ENCODE data around the gene THBS2.

DNA sequence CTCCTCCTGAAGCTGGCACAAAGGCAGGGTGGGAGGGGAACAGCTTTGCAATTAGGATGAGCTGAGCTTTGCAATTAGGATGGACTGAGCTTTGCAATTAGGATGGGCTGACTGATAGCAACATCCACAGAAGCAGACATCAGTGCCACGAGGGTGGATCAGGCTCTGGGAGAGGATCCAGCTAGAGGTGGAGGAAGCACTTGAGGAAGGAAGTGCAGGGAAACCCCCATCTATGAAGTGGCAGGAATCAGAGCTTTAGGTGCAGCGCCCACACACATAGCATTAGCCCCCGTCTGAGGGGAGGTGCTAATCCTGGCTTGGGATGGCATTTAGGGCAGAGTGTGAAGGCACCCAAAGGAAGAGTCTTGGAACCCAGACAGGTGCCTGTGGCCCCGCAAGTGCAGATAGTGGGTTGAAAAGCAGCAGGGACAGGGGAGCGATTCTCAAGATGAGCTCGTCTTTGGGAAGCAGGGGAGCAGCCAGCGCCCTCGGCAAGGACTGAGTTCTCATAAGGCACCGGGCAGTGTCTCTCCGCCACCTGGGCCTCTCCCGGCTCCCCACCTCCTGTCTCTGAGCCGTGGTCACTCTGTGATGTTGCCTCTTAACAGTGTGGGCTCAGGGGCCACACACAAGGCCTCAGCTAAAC lies 12.0 kb upstream of the THBS2 start:
- TF ChIP-seq FOXM1 (IDR thresholded peaks at IDR 0.05; ENCODE audit: borderline replicate concordance), result no peak
- no peak for TF ChIP-seq ELF4 (IDR thresholded peaks at IDR 0.05)
- no peak for TF ChIP-seq FOXK2 (IDR thresholded peaks at IDR 0.05)
- no peak for TF ChIP-seq TARDBP (IDR thresholded peaks at IDR 0.05)
- TF ChIP-seq, protein P1, sequence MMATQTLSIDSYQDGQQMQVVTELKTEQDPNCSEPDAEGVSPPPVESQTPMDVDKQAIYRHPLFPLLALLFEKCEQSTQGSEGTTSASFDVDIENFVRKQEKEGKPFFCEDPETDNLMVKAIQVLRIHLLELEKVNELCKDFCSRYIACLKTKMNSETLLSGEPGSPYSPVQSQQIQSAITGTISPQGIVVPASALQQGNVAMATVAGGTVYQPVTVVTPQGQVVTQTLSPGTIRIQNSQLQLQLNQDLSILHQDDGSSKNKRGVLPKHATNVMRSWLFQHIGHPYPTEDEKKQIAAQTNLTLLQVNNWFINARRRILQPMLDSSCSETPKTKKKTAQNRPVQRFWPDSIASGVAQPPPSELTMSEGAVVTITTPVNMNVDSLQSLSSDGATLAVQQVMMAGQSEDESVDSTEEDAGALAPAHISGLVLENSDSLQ (IDR thresholded peaks at IDR 0.05), result no peak
- TF ChIP-seq FOXA1 (IDR thresholded peaks at IDR 0.05), result no peak

Data from HEK293T (cell line).